AG09319 (cell line): ENCODE results near the gene BCL7A.
"Not testable (repeated sequence)": the region's sequence is repeated elsewhere in the genome, so short reads cannot be mapped to it uniquely, and the experiment has no call there.

ENCODE experiments used
- DNase-seq: peaks from one replicate; pipeline ENCODE4 v3.0.0-alpha.2; 2010; ENCODE audit warnings: low read depth; ENCODE audit errors: extremely low read depth
- TF ChIP-seq, protein P1 (sequence below): IDR thresholded peaks from 2 replicates; pipeline ENCODE4 v1.5.1; 2011; ENCODE audit warnings: low read depth, mild to moderate bottlenecking, inconsistent platforms, low read length, moderate library complexity

Gene BCL7A

DNA sequence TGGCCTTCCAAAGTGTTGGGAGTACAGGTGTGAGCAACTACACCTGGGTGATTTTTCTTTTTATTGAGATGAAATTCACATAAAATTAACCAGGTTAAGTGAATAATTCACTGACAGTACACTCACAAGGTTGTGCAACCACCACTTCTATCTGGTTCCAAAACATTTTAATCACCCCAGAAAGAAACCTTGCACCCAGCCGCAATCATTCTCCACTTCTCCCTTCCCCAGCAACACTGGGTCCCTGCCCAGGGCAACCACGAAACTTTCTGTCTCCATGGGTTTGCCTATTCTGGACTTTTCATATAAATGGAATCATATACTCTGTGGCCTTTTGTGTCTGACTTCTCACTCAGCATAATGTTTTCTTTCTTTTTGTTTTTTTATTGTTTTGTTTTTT lies 30.6 kb downstream of the BCL7A start:
- DNase-seq = no peak
- TF ChIP-seq, protein P1, sequence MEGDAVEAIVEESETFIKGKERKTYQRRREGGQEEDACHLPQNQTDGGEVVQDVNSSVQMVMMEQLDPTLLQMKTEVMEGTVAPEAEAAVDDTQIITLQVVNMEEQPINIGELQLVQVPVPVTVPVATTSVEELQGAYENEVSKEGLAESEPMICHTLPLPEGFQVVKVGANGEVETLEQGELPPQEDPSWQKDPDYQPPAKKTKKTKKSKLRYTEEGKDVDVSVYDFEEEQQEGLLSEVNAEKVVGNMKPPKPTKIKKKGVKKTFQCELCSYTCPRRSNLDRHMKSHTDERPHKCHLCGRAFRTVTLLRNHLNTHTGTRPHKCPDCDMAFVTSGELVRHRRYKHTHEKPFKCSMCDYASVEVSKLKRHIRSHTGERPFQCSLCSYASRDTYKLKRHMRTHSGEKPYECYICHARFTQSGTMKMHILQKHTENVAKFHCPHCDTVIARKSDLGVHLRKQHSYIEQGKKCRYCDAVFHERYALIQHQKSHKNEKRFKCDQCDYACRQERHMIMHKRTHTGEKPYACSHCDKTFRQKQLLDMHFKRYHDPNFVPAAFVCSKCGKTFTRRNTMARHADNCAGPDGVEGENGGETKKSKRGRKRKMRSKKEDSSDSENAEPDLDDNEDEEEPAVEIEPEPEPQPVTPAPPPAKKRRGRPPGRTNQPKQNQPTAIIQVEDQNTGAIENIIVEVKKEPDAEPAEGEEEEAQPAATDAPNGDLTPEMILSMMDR = no peak

DNA sequence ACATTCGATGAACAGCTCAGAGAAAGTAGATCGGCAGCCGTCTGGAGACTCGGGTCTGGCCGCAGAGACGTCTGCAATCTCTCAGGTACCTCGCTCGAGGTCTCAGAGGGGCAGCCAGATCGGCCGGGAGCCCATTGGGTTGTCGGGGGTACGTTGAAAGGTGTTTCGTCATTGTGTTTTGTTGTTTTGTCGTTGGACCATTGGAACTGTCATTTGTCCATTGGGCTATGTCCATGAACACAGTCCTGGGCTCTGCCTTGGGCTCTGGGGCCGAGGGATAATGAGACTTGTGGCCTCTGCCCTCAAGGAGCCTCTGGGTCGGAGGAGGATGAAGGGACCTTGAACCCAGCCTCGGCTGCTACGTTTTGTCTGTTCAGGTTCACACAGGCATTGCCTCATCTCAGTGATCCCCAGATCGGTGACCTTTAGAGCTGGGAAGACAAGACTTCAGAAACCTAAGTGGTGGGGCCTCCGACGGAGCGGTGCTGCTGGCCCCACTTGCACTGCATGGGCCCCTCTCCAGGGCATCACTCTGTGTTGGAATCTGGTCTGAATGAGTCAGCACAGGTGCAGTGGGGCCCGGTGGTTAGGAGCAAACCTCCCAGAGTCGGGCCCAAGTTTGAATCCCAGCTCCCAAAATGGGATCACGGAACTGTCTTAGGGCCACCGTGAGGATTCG lies 33.3 kb downstream of the BCL7A start:
- TF ChIP-seq, protein P1 = no peak
- no peak for DNase-seq

DNA sequence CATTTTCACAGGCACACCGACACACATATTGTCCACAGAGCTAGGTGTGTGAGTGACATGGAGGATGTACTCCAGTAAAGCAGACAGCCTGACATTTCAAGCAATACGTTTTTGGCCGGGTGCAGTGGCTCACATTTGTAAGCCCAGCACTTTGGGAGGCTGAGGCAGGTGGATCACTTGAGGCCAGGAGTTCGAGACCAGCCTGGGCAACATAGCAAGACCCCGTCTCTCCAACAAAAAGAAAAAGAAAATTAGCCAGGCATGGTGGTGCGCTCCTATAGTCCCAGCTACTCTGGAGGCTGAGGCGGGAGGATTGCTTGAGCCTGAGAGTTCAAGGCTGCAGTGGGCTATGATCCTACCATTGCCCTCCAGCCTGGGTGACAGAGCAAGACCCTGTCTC lies 34.7 kb downstream of the BCL7A start:
- not testable (repeated sequence) for DNase-seq

DNA sequence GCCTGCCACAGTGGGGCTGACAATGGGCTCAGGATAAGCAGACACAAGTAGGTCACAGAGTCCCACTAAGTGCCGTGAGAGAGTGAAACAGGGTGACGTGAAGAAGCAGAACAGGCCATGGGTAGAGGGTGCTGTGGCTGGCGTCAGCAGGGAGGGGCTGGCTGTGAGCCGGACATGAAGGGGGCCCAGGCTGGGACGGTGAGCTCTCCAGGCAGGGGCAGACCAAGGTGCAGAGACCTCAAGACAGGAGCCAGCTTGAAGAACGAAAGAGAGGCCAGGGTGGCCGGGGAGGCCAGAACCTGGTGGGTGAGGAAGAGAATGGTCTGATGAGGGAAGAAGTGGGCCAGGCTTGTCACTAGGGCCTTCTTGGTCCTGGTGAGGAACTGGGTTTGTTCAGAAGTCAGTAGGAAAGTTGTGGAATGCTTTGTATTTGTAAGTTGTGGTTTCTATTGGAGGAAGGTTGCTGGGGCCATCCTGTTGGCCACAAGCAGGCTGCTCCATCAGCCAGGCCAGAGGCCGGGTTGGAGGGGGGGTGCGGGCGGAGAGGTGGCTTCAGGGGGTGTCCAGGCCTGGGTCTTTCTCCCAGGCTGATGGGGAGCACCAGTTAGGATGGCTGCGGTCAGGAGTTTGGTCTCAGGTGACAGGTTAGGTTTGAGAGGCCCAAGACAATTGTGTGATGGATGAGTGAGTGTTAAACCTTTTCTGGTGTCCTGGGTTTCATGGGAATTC lies 35.5 kb downstream of the BCL7A start:
- TF ChIP-seq, protein P1 = no peak

DNA sequence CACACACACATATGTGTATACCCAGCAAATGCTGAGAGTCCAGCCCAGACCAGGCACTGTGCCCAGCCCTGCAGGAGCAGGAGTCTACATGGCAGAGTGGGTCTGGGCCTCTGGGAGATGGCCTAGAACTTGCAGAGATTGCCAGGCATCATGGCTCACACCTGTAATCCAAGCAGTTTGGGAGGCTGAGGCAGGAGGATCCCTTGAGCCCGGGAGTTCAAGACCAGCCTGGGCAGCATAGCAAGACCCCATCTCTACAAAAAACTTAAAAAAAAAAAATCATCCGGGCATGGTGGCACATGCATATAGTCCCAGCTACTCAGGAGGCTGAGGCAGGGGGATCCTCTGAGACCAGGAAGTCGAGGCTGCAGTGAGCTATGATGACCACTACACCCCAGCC lies 36.1 kb downstream of the BCL7A start:
- DNase-seq = no peak
- TF ChIP-seq, protein P1 = no peak

More for the DNA sequence above, 35.5 kb downstream of the BCL7A start:
- DNase-seq = no peak

DNA sequence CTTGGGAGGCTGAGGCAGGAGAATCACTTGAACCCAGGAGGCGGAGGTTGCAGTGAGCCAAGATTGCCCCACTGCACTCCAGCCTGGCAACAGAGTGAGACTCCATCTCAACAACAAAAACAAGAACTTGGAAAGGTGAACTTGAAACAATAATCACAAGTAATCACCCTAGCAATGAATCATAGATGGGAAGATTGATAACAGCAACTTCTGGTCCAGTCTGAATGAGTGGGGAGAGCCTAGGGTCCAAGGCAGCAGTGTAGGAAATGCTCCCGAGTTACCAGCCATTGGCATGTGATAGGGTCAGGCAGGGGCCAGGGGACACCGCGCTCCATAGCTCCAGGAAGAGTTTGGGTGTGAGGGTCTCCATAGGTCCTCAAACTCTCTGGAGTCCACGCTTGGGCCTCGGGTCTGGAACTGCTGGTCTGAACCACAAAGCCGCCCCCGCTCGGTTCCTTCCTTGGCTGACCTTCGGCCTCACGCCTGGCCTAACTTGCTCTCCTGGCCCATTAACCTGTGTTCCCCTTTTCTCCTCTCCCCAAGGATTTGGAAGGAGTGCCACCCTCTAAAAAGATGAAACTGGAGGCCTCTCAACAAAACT lies 37.0 kb downstream of the BCL7A start:
- TF ChIP-seq, protein P1 = no peak
- no peak for DNase-seq

DNA sequence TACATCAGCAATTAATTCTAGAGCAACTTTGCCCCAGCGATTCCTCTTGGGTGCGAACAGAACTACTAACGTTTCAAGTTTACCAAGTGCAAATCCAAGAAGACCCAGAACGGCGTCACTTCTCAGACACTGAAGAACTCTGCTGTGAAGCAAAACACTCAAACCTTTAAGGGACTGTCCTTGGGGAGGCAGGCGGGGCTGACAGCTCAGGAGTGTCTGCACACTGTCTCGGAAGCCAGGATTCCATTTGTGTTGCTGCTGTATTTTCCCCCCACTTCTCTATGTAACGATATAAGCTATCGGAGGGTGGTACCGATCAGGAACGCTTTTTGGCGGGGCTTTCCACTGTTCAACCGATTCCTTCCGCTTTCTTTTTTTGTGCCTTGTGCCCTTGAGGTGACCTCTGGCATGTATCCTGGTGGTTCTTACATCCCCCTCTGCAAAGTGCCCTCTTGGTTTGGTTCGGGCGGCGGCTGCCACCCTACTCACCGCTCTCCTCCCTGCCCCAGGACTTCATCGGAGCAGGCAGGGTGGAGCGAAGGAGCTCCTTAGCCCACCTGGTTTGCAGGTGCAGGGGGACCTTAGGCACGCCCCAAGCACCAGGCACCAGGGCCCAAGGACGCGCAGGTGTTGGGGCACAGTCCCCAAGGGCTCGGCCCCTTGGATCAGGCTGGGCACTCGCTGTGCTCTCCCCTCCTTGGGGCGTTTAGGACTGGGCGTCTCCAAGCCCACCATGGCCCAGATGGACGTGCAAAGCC lies 37.7 kb downstream of the BCL7A start:
- TF ChIP-seq, protein P1 = no peak
- DNase-seq = no peak
